HG03103 (cell line): ENCODE measurements around the gene STMN3.

Source experiments
- ATAC-seq: cut with Tn5 transposase; IDR thresholded peaks from one replicate; pipeline ENCODE4 v1.9.1; 2021; ENCODE audit warnings: low read depth; ENCODE audit not compliant: unreplicated experiment

STMN3 gene

GRCh38 chr20:63692436-63693082 lies 39.3 kb upstream of the STMN3 start:
- ATAC-seq: no peak

GRCh38 chr20:63691711-63692435 lies 38.6 kb upstream of the STMN3 start:
- no peak for ATAC-seq

- no peak for ATAC-seq
Observed at GRCh38 chr20:63690898-63691710, 37.9 kb upstream of the STMN3 start.

DNA sequence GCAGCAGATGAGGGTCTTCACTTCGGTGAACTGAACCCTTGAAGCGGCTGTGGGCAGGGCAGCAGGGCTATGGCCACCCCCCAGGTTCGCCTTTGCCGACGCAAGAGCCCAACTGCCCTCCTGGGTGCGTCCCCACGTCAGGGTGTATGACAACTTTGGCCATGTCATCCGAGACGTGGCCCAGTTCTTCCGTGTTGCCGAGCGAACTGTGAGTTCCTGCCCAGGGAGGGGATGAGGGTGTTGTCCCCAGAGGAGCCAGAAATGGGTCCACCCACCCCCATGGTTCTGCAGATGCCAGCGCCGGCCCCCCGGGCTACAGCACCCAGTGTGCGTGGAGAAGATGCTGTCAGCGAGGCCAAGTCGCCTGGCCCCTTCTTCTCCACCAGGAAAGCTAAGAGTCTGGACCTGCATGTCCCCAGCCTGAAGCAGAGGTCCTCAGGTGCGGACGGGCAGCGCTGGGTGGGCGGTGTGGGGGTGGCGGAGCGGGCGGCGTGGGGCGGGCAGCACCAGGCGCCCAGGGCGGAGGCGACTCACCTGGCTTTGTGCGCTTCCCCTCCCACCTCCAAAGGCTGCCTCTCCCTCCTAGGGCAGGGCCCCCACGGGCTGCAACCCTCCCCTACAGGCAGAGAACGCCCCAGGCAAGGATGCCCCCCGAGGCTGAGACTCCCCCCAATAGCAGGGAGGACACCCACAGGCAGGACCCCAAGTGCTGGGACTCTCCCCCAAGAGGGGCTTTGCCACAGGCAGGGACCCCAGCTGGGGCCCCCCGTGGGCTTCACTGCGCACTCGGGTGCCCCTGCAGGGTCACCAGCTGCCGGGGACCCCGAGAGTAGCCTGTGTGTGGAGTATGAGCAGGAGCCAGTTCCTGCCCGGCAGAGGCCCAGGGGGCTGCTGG lies 37.0 kb upstream of the STMN3 start:
- no peak for ATAC-seq

- no peak for ATAC-seq
Observed at GRCh38 chr20:63689046-63690002, 36.1 kb upstream of the STMN3 start.

- ATAC-seq: no peak
Observed at GRCh38 chr20:63688228-63689045, 35.2 kb upstream of the STMN3 start.

GRCh38 chr20:63687419-63688178 lies 34.4 kb upstream of the STMN3 start:
- no peak for ATAC-seq

- no peak for ATAC-seq
Observed at GRCh38 chr20:63686492-63687321, 33.5 kb upstream of the STMN3 start.

- no peak for ATAC-seq
Observed at GRCh38 chr20:63686094-63686491, 32.9 kb upstream of the STMN3 start.

GRCh38 chr20:63685269-63686026 lies 32.2 kb upstream of the STMN3 start:
- ATAC-seq: no peak

DNA sequence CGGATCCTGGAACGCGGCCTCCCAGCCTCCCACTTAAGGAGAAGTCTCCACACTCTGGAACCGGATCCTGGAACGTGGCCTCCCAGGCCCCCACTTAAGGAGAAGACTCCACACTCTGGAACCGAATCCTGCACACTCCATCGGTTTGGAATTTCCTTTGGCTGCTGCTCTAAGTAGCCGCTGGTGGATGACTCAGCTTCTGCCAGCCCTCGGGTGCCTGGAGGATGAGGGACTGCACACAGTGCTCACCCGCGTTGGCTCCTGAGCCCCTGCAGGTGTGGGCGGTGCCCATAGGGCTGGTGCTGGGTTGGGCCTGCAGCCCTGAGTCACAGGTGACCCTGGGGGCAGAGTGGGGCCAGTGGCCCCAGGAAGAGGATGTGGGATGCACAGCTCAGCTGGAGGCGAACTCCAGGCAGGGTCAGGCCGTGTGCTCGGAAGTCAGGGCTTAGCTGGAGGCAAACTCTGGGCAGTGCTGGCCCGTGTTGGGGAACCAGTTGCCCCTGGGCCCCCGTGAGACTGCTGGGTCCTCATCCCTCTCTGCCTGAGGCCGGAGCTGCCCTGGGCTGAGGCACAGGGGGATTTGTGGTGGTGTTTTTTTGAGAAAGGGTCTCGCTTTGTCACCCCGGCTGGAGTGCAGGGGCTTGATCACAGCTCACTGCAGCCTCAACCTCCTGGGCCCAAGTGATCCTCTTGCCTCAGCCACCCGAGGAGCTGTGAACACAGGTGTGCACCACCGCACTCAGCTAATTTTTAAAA lies 29.3 kb upstream of the STMN3 start:
- no peak for ATAC-seq

- ATAC-seq: no peak
Observed at GRCh38 chr20:63681609-63682142, 28.5 kb upstream of the STMN3 start.

DNA sequence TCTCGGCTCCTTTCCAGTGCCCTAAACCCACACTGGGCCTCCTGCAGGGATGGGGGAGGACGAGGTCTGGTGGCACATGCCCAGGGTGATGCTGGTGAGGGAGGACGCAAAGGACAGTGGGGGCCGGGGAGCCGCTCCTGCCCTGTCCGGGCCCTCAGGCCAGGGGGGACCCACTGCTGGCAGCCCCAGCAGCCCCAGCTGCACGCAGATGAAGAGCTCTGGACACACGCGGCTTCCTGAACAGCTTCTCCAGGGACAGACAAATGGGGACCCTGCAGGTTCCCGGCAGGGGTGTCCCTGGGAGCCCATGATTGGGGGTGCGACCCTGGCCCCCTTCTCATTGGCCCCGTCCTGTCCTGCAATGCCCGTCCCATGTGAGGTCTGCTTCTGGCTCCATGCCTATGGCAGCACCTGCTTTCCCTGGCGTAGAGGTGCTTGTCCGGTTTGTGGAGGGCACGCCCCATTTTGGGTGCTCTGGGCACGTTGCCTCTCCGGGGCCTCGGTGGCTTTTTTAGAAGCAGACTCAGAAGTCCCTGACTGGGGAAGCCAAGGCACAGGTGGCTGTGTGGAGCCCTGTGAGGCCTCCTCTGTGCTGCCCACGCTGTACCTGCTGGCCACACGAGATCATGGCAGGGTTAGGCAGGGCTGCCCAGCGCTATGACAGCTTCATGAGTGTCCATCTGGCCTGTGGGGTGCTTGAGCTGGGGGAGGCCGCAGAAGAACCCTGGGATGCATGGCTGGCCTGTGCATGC lies 27.8 kb upstream of the STMN3 start:
- ATAC-seq: no peak

GRCh38 chr20:63680427-63680826 lies 27.2 kb upstream of the STMN3 start:
- ATAC-seq: no peak
